Hepatocyte (in vitro differentiated cells): ENCODE measurements around the gene GABBR2.

Experiments
- EZH2 ChIP-seq: fragments of 200-600 bp; sonication (generic); IDR thresholded peaks from 2 replicates; pipeline ENCODE4 v1.6.1; 2016; ENCODE audit warnings: antibody characterized with exemption, mild to moderate bottlenecking, borderline replicate concordance
- EZH2phosphoT487 ChIP-seq: fragments of 200-600 bp; sonication (generic); IDR thresholded peaks from one replicate; pipeline ENCODE4 v1.6.1; 2018; ENCODE audit warnings: antibody characterized with exemption, mild to moderate bottlenecking, low read depth, moderate library complexity; ENCODE audit not compliant: unreplicated experiment, severe bottlenecking
- TF ChIP-seq, protein P1 (sequence below): fragments of 200-600 bp; sonication (generic); IDR thresholded peaks from 2 replicates; pipeline ENCODE4 v1.5.1; 2016; ENCODE audit warnings: antibody characterized with exemption, mild to moderate bottlenecking; ENCODE audit not compliant: poor library complexity

DNA sequence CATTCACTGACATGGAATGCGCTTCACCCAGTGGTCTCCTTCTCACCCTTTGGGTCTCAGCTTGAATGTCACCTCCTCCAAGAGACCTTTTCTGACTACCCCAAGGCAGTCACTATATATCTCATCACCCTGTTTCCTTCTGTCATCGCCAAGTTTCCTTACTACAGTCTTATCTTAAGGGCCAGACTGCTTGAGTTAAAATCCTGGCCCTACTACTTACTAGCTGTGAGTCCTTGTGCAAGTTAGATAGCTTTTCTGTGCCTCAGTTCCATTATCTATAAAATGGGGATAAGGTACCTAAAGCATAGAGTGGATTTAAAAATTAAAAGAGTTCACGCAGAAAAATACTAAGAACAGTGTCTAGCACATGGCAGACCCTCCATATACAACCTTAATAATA is 132.4 kb downstream of the GABBR2 start:
- TF ChIP-seq, protein P1, sequence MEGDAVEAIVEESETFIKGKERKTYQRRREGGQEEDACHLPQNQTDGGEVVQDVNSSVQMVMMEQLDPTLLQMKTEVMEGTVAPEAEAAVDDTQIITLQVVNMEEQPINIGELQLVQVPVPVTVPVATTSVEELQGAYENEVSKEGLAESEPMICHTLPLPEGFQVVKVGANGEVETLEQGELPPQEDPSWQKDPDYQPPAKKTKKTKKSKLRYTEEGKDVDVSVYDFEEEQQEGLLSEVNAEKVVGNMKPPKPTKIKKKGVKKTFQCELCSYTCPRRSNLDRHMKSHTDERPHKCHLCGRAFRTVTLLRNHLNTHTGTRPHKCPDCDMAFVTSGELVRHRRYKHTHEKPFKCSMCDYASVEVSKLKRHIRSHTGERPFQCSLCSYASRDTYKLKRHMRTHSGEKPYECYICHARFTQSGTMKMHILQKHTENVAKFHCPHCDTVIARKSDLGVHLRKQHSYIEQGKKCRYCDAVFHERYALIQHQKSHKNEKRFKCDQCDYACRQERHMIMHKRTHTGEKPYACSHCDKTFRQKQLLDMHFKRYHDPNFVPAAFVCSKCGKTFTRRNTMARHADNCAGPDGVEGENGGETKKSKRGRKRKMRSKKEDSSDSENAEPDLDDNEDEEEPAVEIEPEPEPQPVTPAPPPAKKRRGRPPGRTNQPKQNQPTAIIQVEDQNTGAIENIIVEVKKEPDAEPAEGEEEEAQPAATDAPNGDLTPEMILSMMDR = no peak
- TF ChIP-seq EZH2 = no peak
- TF ChIP-seq EZH2phosphoT487 = no peak
